ENCODE measurements around the gene CRYBG1. TPM values are rescaled to one million over a fixed set of nuclear protein-coding genes. Genes with fewer than 3 reads are reported as not detected.

The CRYBG1 gene
- total and polyA plus RNA-seq, 2 of the 13 experiments (the other 11 are each of a cell fraction or from before 2014, with no cell fraction given): 10.1 to 21.9 TPM

- TF ChIP-seq ZNF414 (CRISPR knock-in tag; IDR thresholded peaks at IDR 0.05) (no peak), NONO (IDR thresholded peaks at IDR 0.05) (no peak), NONO (CRISPR knock-in tag; conservative IDR thresholded peaks at IDR 0.05) (no peak), MIER3 (CRISPR knock-in tag; IDR thresholded peaks at IDR 0.05; ENCODE audit: borderline replicate concordance) (peak; percentile 56; the same call in 1 of the 2 replicates), ZBTB49 (CRISPR knock-in tag; IDR thresholded peaks at IDR 0.05; ENCODE audit: borderline replicate concordance) (no peak), ZNF710 (CRISPR knock-in tag; IDR thresholded peaks at IDR 0.05; ENCODE audit: borderline replicate concordance) (0 out of 2 replicates have a peak, but pooled peaks have one; percentile 25), ZNF512B (CRISPR knock-in tag; IDR thresholded peaks at IDR 0.05; ENCODE audit: borderline replicate concordance) (no peak), GFI1 (CRISPR knock-in tag; IDR thresholded peaks at IDR 0.05; ENCODE audit: borderline replicate concordance) (no peak), DMTF1 (CRISPR knock-in tag; IDR thresholded peaks at IDR 0.05) (no peak), ZMYM4 (CRISPR knock-in tag; IDR thresholded peaks at IDR 0.05) (no peak), MYC (CRISPR knock-in tag; IDR thresholded peaks at IDR 0.05; ENCODE audit: borderline replicate concordance) (no peak), ZNF142 (CRISPR knock-in tag; IDR thresholded peaks at IDR 0.05) (no peak)
These were observed 197.3 kb downstream of the CRYBG1 start (continued) for GRCh38 chr6:106557837-106558236.
